HG03039 (cell line): ENCODE results near the gene THG1L.
A peak's percentile ranks its signal among the peaks of the same experiment; 100 is the strongest.
"Not testable (repeated sequence)": the region's sequence is repeated elsewhere in the genome, so short reads cannot be mapped to it uniquely, and the experiment has no call there.

Experiments
- ATAC-seq: cut with Tn5 transposase; IDR thresholded peaks from one replicate; pipeline ENCODE4 v1.9.1; 2021; ENCODE audit warnings: mild to moderate bottlenecking, moderate library complexity; ENCODE audit not compliant: unreplicated experiment

Gene THG1L

DNA sequence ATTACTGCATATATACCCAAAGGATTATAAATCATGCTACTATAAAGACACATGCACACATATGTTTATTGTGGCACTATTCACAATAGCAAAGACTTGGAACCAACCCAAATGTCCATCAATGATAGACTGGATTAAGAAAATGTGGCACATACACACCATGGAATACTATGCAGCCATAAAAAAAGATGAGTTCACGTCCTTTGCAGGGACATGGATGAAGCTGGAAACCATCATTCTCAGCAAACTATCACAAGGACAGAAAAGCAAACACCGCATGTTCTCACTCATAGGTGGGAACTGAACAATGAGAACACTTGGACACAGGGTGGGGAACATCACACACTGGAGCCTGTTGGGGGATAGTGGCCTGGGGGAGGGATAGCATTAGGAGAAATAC is 4.6 kb upstream of the THG1L start:
- ATAC-seq, result not testable (repeated sequence)

GRCh38 chr5:157727858-157728257 is 3.4 kb upstream of the THG1L start:
- not testable (repeated sequence) for ATAC-seq

DNA sequence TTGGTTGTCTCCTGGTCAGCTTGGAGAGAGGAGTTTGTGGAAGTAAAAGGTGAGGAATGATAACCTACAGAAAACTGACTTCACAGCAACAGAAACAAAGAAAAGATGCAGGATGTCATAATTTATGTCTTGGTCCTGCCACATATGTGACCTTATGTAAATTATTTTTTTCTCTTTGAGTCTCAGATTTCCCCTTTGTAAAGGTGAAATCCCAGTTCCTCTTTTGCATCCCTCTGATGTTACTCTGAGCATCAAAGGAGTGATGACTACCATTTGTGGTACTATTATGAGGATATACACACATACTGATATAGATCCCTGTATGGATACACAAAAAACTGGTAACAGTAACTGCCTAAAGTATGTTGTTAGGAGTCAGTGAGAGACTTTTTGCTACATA is 1.4 kb upstream of the THG1L start:
- ATAC-seq, result peak; percentile 71

DNA sequence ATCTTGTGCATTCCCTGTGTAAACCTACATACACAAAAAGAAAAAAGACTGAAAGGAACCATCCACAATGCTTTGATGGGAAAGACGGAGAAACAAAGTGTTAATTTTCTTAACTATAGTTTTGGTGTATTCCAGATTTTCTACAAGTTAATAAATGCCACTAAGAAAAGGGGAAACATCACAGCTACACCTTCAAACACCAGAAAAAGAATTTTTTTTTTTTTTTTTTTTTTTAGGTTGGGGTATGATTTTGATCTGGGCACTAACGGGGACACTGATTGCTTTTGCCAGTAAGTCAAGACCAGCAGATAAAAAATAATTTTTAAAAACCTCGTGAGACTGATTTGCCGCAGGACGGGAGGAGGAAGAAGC is 334 bp upstream of the THG1L start:
- ATAC-seq, result no peak

- ATAC-seq, result no peak
These were observed 902 bp downstream of the THG1L start for GRCh38 chr5:157732130-157732514.

DNA sequence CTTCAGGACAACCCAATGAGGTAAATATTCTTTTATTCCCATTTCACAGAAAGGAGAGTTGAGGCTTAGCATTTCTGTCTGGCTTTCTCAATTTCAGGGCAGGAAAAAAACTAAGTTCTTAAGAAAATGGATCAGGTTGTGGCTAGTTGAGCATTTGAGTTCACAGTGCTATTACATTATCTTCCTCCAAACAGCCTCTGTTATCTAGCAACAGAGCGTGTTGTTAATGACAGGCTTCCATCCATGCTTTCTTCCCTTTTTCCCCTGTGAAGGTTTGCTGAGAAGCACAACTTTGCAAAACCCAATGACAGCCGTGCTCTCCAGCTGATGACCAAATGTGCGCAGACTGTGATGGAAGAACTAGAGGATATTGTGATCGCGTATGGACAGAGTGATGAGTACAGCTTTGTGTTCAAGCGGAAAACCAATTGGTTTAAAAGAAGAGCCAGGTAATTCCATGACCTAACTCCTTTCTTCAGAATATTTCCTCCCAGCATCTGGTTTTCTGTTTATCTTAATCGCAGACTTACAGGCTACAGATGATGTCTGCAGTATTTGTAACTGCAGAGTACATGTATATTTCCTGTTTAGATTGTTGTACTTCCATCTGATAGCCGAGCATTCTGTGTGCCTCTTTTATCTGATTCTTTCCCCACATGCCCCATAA is 1.5 kb downstream of the THG1L start:
- no peak for ATAC-seq

GRCh38 chr5:157734436-157734835 is 3.2 kb downstream of the THG1L start:
- no peak for ATAC-seq

- no peak for ATAC-seq
These were observed 4.8 kb downstream of the THG1L start for GRCh38 chr5:157735991-157736390.

DNA sequence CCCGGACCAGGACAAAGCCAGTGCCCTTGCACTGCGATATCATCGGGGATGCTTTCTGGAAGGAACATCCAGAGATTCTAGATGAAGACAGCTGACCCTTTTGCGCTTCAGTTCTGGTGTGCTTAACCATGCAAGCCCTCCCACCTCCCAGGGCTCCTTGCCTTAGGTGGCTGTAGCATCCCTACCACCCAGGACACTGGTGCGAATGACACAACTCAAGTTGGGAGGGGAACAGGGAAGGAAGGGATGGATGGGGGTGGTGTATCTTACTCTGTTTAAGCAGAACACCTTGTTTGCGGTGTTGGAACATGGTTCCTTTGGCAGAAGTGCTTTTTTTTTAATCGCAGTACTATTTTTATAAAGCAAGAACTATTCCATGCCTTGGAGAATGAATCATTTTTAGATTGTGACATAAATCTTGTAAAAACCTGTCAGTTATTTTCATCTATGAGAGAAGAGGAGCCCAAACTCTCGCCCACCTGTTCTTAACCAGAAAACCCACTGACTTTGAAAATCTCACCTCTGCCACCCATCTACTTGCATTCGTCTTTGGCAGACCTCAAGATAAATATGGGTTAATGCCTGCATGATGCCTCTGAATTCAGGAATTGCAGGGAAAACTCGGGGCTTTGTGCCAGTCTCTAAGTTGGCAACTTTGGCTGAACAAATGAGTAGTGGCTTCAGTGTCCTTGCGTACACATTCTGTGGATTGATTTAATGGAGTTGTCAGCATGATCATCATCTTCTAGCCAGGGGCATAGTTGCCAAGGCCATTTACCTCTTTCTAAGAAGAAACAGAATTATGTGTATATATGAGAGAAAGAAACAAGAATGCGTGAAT is 8.4 kb downstream of the THG1L start:
- no peak for ATAC-seq

DNA sequence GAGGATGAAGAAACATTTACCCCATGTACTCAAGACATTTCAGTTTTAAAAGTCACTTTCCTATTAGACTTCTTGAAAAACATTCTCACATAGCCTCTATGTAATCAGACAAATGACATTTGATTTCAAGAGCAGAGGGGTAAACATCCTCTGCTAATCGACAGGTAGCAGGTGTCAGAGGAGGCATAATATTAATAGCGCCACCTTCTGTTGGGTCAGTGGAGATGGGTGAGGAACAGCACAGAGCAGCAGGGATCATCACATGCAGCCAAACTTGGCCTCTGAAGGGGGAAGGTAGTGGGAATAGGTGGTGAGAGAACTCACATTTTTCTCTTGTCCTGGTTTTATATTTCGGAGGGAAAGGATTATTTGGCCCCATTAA is 9.0 kb downstream of the THG1L start:
- ATAC-seq, result no peak

- no peak for ATAC-seq
These were observed 9.9 kb downstream of the THG1L start for GRCh38 chr5:157741131-157741530.

- peak; percentile 87 for ATAC-seq
These were observed 12.2 kb downstream of the THG1L start, which contains the start of gene LSM11 for GRCh38 chr5:157743163-157744050. Gene LSM11, plus strand, starts transcription at chr5:157743712. Its CDS starts 39 bp downstream, at chr5:157743751.

DNA sequence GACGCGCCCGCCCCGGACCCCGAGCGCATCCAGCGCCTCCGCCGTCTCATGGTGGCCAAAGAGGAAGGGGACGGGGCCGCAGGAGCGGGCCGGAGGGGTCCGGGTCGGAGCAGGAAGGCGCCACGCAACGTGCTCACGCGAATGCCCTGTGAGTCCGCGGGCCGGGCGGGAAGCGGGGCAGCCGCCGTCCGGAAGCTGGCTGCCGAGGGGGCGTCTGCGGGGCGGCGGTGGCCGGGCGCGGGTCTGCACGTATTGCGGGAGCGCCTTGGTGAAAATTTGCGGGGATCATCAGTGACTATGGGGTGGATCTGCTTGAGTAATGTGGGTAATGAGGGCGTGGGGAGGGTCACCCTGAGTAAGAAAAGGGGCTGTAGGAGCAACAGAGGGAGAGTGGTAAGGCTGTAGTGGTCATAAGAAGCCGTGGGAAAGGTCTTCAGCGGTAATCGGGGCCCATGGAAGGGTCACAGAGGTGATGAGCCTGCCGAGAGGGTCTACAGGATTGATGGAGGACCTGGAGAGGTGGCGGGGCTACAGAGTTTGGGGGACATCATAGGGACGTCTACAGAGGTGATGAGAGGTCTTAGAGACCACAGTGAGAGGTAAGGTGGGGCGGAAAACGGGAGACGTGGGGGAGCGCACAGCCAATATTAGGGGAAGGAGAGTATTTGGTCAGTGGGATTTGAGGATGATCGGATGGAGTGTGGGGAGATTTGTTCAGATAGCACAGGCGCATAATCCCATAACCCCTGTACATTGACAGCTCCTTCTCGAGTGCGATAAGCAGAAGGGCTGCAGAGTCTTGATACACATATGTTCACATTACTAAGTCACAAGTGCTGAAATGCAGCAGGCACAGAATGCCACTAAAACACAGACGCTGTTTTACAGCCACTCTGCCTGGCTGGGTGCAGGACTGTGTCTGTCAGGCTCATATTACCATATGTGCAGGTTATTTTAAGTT is 13.1 kb downstream of the THG1L start:
- ATAC-seq, result peak; percentile 5

DNA sequence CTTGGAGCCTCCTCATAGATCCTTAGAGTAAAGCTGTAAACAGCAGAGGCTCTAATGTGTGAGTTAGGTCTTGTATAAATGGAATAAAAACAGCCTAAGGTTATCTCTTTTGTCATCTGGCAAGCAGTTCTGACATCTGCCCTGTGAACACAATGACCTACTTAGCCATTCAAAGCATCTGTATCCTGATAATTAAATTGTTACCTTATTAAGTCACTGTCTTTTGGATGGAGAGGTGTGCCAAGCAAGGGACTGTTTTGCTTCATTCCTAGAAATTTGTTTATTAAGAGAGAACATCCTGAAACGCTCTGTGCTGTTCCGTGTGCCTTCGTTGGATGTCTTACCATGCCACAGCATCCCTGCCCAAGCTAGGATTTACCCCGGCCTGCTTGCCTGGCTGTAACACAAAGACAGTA is 13.8 kb downstream of the THG1L start:
- ATAC-seq, result no peak

DNA sequence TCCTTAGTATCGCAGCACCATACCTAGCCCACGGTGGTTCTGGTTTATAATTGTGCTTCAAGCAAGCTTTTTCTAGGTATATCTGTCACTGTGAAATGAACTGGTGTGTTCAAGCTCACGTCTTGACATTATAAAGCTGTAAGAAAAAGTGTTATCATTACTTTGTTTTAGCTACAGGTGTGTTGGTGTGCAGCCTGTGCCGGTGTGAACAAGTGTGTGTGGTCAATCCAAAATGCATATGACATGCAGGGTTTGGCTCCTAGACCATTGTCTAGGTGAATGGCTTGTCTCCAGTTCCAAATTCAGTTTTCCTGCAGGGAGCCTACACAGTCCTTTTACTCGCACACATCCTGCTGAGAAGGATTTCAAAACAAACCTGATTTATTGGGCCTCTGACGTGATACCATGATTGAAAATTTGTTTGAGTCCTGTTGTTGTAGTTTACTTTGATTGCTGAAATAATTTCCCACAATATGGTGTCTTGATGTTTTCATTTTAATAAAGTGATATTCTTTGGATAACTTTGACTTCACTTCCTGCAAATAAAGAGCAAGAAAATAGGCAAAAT is 16.0 kb downstream of the THG1L start:
- ATAC-seq, result no peak

- ATAC-seq, result no peak
These were observed 16.8 kb downstream of the THG1L start for GRCh38 chr5:157747766-157748700.

- no peak for ATAC-seq
These were observed 17.7 kb downstream of the THG1L start for GRCh38 chr5:157748760-157749461.

- no peak for ATAC-seq
These were observed 18.2 kb downstream of the THG1L start for GRCh38 chr5:157749462-157749799.
